ENCODE data around the gene TBC1D22B. TPM values are rescaled to one million over a fixed set of nuclear protein-coding genes. Genes with fewer than 3 reads are reported as not detected.

TBC1D22B gene
- total and polyA plus RNA-seq, 2 experiments from 2014 or later, result 9.1 to 19.9 TPM

- Mint-ChIP-seq H3K27me3 (ENCODE audit: insufficient read depth, low read depth, poor library complexity) (peaks cover 3% of the 10 kb centered on the region), H3K36me3 (ENCODE audit: low read depth) (peaks cover 12% of the 10 kb centered on the region), H3K27ac (no peak overlapping the region), H3K4me3 (no peak overlapping the region), H3K4me1 (peaks cover 3% of the 10 kb centered on the region), H3K9me3 (no peaks in the 10 kb centered on the region)
- H3K4me1 ChIP-seq (ENCODE audit: insufficient read depth), result no peaks in the 10 kb centered on the region
- no peaks in the 10 kb centered on the region for H3K9me2 ChIP-seq (ENCODE audit: insufficient read depth)
- H3K36me3 ChIP-seq (ENCODE audit: insufficient read depth), result peaks cover 11% of the 10 kb centered on the region
- TF ChIP-seq EZH2 (IDR thresholded peaks at IDR 0.05; ENCODE audit: low read depth, unreplicated experiment), result no peak
- TF ChIP-seq ETS1 (IDR thresholded peaks at IDR 0.05), result no peak
- no peak for TF ChIP-seq EZH2phosphoT487 (IDR thresholded peaks at IDR 0.05; ENCODE audit: unreplicated experiment)
- no peak for TF ChIP-seq CREB1 (CRISPR knock-in tag; IDR thresholded peaks at IDR 0.05; ENCODE audit: low read depth)
- TF ChIP-seq ZNF331 (CRISPR knock-in tag; IDR thresholded peaks at IDR 0.05; ENCODE audit: low read depth), result no peak
- TF ChIP-seq REST (IDR thresholded peaks at IDR 0.05; ENCODE audit: unreplicated experiment), result no peak
- no peak for TF ChIP-seq STAT1 (IDR thresholded peaks at IDR 0.05; ENCODE audit: unreplicated experiment)
- no peak for TF ChIP-seq JUNB (IDR thresholded peaks at IDR 0.05; ENCODE audit: unreplicated experiment)
- no peak for TF ChIP-seq ZNF462 (CRISPR knock-in tag; IDR thresholded peaks at IDR 0.05)
- TF ChIP-seq POLR2AphosphoS5 (IDR thresholded peaks at IDR 0.05; ENCODE audit: low read depth), result no peak
- no peak for TF ChIP-seq ZNF114 (CRISPR knock-in tag; IDR thresholded peaks at IDR 0.05)
- TF ChIP-seq NANOG (IDR thresholded peaks at IDR 0.05; ENCODE audit: borderline replicate concordance), result no peak
- TF ChIP-seq CTCF (conservative IDR thresholded peaks at IDR 0.05; ENCODE audit: low read depth in 2 of 2), result no peak
- no peaks in the 10 kb centered on the region; the same call in none of the 2 replicates for H4K20me1 ChIP-seq (replicated peaks; ENCODE audit: insufficient read depth)
- no peak for DNase-seq (ENCODE audit: low spot score)
- no peak for ATAC-seq
- H3K4me2 ChIP-seq, result no peak overlapping the region
- no peak overlapping the region for H3K4me3 ChIP-seq
- no peak overlapping the region for H3K27ac ChIP-seq (ENCODE audit: low read depth)
- no peak overlapping the region for H2AFZ ChIP-seq
- H3K27me3 ChIP-seq (ENCODE audit: insufficient read depth), result no peaks in the 10 kb centered on the region
- H3F3A ChIP-seq (replicated peaks; ENCODE audit: low read depth), result no peaks in the 10 kb centered on the region
- no peaks in the 10 kb centered on the region for H3K79me2 ChIP-seq (replicated peaks; ENCODE audit: insufficient read depth)
These were observed 64.2 kb downstream of the TBC1D22B start for GRCh38 chr6:37321516-37322415.
